ENCODE measurements around the gene INTS6.

INTS6 gene

GRCh38 chr13:51444922-51445321, 7.9 kb downstream of the INTS6 start:
- Histone ChIP-seq H3K4me3 (no peak overlapping the region), H3K27ac (no peak overlapping the region), H3K9me3 (no peaks in the 10 kb centered on the region), H3K36me3 (peaks cover 0 to 6% (median 1%) of the 10 kb centered on the region in 3 donors), H3K4me1 (peaks cover 0 to 10% (median under 1%) of the 10 kb centered on the region in 4 donors), H3K27me3 (no peaks in the 10 kb centered on the region)
- intact Hi-C loops (cut with DNase I; ENCODE audit: low total_unique reads) = no loop called here
- no peak for DNase-seq
- TF ChIP-seq CTCF (IDR thresholded peaks at IDR 0.05) = no peak

DNA sequence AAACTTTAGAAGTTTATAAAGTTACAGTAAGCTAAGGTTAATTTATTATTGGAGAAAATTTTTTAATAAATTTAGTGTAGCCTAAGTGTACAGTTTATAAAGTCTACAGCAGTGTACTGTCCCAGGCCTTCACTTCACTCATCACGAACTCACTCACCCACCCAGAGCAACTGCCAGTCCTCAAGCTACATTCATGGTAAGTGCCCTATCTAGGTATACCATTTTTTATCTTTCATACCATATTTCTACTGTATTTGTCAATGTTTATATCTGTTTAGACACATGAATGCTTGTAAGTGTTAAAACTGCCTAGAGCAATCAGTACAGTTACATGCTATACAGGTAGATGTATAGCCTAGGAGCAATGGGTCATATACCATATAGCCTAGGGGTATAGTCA, 12.5 kb downstream of the INTS6 start:
- intact Hi-C loops (cut with DNase I; ENCODE audit: low total_unique reads) = no loop called here
- Histone ChIP-seq H3K27ac (no peak overlapping the region), H3K36me3 (peaks cover 0 to 3% (median 0%) of the 10 kb centered on the region in 3 donors), H3K9me3 (no peaks in the 10 kb centered on the region), H3K4me1 (no peaks in the 10 kb centered on the region), H3K27me3 (no peaks in the 10 kb centered on the region), H3K4me3 (no peak overlapping the region)
- TF ChIP-seq CTCF (IDR thresholded peaks at IDR 0.05) = no peak
- no peak for DNase-seq

DNA sequence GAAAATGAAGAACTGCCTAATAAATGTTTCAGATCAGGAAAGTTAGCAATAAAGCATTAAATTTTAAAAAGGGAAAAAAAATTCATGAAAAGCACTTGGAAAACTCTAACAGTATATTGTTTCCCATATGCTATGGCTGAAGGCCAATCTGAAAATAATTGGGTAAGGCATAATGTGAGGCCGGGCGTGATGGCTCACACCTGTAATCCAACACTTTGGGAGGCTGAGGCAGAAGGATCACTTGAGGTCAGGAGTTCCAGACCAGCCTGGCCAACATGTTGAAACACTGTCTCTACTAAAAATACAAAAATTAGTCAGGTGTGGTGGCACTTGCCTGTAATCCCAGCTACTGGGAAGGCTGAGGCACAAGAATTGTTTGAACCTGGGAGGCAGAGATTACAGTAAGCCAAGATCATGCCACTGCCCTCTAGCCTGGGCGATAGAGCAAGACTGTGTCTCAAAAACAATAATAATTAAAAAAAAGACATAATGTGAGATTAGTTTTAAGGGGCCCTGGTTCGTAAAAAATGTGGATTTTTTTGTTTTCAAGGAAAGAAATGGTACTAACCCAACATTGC, 15.2 kb downstream of the INTS6 start:
- Histone ChIP-seq H3K36me3 (peaks cover 0 to 3% (median 0%) of the 10 kb centered on the region in 3 donors), H3K27me3 (no peaks in the 10 kb centered on the region), H3K9me3 (no peaks in the 10 kb centered on the region), H3K4me1 (no peaks in the 10 kb centered on the region), H3K4me3 (no peak overlapping the region), H3K27ac (no peak overlapping the region)
- TF ChIP-seq CTCF (IDR thresholded peaks at IDR 0.05) = no peak
- no peak for DNase-seq
- intact Hi-C loops (cut with DNase I; ENCODE audit: low total_unique reads) = no loop called here

DNA sequence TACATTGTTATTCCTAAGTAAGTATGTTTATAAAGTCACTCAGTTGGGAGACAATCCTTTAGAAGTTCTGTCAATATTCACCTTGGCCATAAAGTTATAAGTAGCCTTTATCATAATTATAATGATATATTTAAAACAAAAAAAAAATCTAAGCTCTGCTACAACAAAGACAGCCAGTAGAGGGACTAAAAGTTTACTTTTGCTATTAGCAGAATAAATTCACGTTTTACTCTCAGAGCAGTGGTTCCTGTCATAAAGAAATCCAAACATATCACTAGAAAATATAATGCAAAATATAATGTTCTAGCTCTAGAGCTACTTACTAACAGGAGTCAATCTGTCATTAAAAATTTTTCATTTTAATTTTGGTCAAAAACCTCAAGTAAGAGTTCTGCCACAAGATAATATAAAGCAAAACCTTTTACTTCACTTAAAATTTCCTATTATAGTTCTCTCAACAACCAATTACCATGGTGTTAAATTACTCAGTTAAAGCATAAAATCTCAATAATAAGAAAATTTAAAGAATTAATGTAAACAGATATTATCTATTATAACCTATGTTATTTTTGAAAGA, 17.7 kb downstream of the INTS6 start:
- H3K36me3 ChIP-seq = peaks cover 0 to 3% (median 3%) of the 10 kb centered on the region in 3 donors
- no peaks in the 10 kb centered on the region for H3K9me3 ChIP-seq
- DNase-seq = no peak
- H3K4me3 ChIP-seq = no peak overlapping the region
- no peaks in the 10 kb centered on the region for H3K4me1 ChIP-seq
- H3K27me3 ChIP-seq = no peaks in the 10 kb centered on the region
- peak; percentile 46 to 49 for TF ChIP-seq CTCF (IDR thresholded peaks at IDR 0.05)
- intact Hi-C loops (cut with DNase I; ENCODE audit: low total_unique reads) = no loop called here
- no peak overlapping the region for H3K27ac ChIP-seq

- Histone ChIP-seq H3K27ac (no peak overlapping the region), H3K9me3 (no peaks in the 10 kb centered on the region), H3K4me1 (no peaks in the 10 kb centered on the region), H3K4me3 (no peak overlapping the region), H3K36me3 (peaks cover 12 to 21% (median 14%) of the 10 kb centered on the region in 3 donors), H3K27me3 (no peaks in the 10 kb centered on the region)
- DNase-seq = no peak
- TF ChIP-seq CTCF (IDR thresholded peaks at IDR 0.05) = no peak
- intact Hi-C loops (cut with DNase I; ENCODE audit: low total_unique reads) = no loop called here
Measured at GRCh38 chr13:51432576-51432975, 20.3 kb downstream of the INTS6 start.

Data from tibial artery (tissue), 4 donors.